ENCODE measurements around the gene NR4A1. TPM values are rescaled to one million over a fixed set of nuclear protein-coding genes. Genes with fewer than 3 reads are reported as not detected.

NR4A1 gene
- total RNA-seq, 1 donor from 2014 or later = 21.7 TPM

DNA sequence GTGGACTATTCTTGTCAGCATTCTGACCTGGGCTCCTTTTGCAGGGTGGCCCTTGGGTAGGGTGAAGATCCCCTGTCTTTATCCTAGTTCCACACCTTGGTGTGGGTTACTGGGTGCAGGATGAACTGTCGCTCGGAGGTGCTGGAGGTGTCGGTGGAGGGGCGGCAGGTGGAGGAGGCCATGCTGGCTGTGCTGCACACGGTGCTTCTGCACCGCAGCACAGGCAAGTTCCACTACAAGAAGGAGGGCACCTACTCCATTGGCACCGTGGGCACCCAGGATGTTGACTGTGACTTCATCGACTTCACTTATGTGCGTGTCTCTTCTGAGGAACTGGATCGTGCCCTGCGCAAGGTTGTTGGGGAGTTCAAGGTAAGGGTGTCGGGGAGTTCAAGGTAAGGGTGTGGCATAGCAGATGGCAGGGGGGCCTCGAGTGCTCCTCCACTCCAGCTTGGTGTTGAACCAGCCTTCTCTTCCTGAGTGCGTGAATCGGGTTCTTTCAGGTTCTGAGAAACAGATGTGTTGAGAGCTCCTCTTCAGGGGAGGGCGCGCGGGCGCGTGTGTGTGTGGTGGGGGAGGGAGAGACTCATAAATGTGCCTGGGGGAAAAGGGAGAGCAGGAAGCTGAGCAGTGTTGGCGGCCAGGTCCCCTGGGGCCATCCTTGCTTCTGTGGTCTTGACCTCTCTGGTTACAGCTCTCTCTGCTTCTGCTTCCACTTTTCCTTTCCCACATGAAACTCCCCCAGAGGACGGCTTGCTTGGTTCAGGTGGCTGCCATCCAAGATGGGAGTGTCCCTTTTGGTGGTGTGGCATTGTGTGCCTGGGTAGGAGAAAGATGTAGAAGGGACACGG, 22.5 kb downstream of the NR4A1 start:
- no peak overlapping the region for H3K4me3 Mint-ChIP-seq (ENCODE audit: low read depth)
- no peaks in the 10 kb centered on the region for H3K9me3 Mint-ChIP-seq (ENCODE audit: low read depth)
- peak overlapping the region; percentile 49 for H3K27ac Mint-ChIP-seq
- DNase-seq (ENCODE audit: low spot score, unreplicated experiment) = no peak
- no peaks in the 10 kb centered on the region for H3K27me3 Mint-ChIP-seq
- TF ChIP-seq CTCF (IDR thresholded peaks at IDR 0.05; ENCODE audit: unreplicated experiment) = no peak
- peaks cover 16% of the 10 kb centered on the region for H3K4me1 Mint-ChIP-seq (ENCODE audit: low read depth)
- peaks cover 17% of the 10 kb centered on the region for H3K36me3 Mint-ChIP-seq (ENCODE audit: insufficient read depth)

GRCh38 chr12:52074971-52075724, 23.9 kb downstream of the NR4A1 start:
- Mint-ChIP-seq H3K27ac (no peak overlapping the region), H3K36me3 (ENCODE audit: insufficient read depth) (peaks cover 17% of the 10 kb centered on the region), H3K4me3 (ENCODE audit: low read depth) (no peak overlapping the region), H3K9me3 (ENCODE audit: low read depth) (no peaks in the 10 kb centered on the region), H3K4me1 (ENCODE audit: low read depth) (peaks cover 11% of the 10 kb centered on the region), H3K27me3 (no peaks in the 10 kb centered on the region)
- DNase-seq (ENCODE audit: low spot score, unreplicated experiment) = no peak
- TF ChIP-seq CTCF (IDR thresholded peaks at IDR 0.05; ENCODE audit: unreplicated experiment) = no peak

DNA sequence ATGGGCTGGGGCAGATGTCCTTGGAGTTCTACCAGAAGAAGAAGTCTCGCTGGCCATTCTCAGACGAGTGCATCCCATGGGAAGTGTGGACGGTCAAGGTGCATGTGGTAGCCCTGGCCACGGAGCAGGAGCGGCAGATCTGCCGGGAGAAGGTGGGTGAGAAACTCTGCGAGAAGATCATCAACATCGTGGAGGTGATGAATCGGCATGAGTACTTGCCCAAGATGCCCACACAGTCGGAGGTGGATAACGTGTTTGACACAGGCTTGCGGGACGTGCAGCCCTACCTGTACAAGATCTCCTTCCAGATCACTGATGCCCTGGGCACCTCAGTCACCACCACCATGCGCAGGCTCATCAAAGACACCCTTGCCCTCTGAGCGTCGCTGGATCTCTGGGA, 25.6 kb downstream of the NR4A1 start:
- no peak for TF ChIP-seq CTCF (IDR thresholded peaks at IDR 0.05; ENCODE audit: unreplicated experiment)
- DNase-seq (ENCODE audit: low spot score, unreplicated experiment) = no peak
- Mint-ChIP-seq H3K4me1 (ENCODE audit: low read depth) (peaks cover 3% of the 10 kb centered on the region), H3K9me3 (ENCODE audit: low read depth) (no peaks in the 10 kb centered on the region), H3K4me3 (ENCODE audit: low read depth) (no peak overlapping the region), H3K27me3 (no peaks in the 10 kb centered on the region), H3K36me3 (ENCODE audit: insufficient read depth) (peaks cover 17% of the 10 kb centered on the region), H3K27ac (no peak overlapping the region)

GRCh38 chr12:52078276-52078675, 27.0 kb downstream of the NR4A1 start:
- Mint-ChIP-seq H3K36me3 (ENCODE audit: insufficient read depth) (peaks cover 13% of the 10 kb centered on the region), H3K4me3 (ENCODE audit: low read depth) (no peak overlapping the region), H3K27ac (no peak overlapping the region), H3K4me1 (ENCODE audit: low read depth) (peaks cover 6% of the 10 kb centered on the region), H3K27me3 (no peaks in the 10 kb centered on the region), H3K9me3 (ENCODE audit: low read depth) (no peaks in the 10 kb centered on the region)
- DNase-seq (ENCODE audit: low spot score, unreplicated experiment) = no peak
- no peak for TF ChIP-seq CTCF (IDR thresholded peaks at IDR 0.05; ENCODE audit: unreplicated experiment)

GRCh38 chr12:52079576-52080402, 28.5 kb downstream of the NR4A1 start, which contains the start of gene SMIM41:
Gene SMIM41 (plus strand): TSS chr12:52079704. CDS start chr12:52079780, 76 bp downstream.
- Mint-ChIP-seq H3K27me3 (no peaks in the 10 kb centered on the region), H3K4me3 (ENCODE audit: low read depth) (no peak within 1 kb of the TSS), H3K9me3 (ENCODE audit: low read depth) (no peaks in the 10 kb centered on the region), H3K27ac (no peak within 1 kb of the TSS), H3K4me1 (ENCODE audit: low read depth) (peaks cover 7% of the 10 kb centered on the region), H3K36me3 (ENCODE audit: insufficient read depth) (peaks cover 6% of the 10 kb centered on the region)
- no peak for DNase-seq (ENCODE audit: low spot score, unreplicated experiment)
- TF ChIP-seq CTCF (IDR thresholded peaks at IDR 0.05; ENCODE audit: unreplicated experiment) = no peak

Data from progenitor cell of endocrine pancreas (in vitro differentiated cells).